ENCODE results near the gene ARHGAP4. TPM values are rescaled to one million over a fixed set of nuclear protein-coding genes. Genes with fewer than 3 reads are reported as not detected.

Gene ARHGAP4
- total and polyA plus RNA-seq, 3 donors from 2014 or later, result 25.6 to 41.3 (median 34.6) TPM

- Histone ChIP-seq H3K36me3 (ENCODE audit: low read depth, missing control alignments) (no peaks in the 10 kb centered on the region), H3K4me1 (peaks cover 13% of the 10 kb centered on the region), H3K27me3 (no peaks in the 10 kb centered on the region), H3K27ac (no peak overlapping the region), H3K4me3 (no peak overlapping the region), H3K9me3 (no peaks in the 10 kb centered on the region)
- no peak for TF ChIP-seq POLR2A (IDR thresholded peaks at IDR 0.05)
- peak in 1 of 3 experiments; percentile 40 for TF ChIP-seq CTCF (IDR thresholded peaks at IDR 0.05)
- intact Hi-C loops (cut with DNase I; ENCODE audit: low total_unique reads), result no loop called here
- WGBS, 2 donors, result 28 to 38% methylated on average over 10 to 12 of the region's 14 CpGs
- peak; percentile 67 for DNase-seq
Observed at GRCh38 chrX:153924149-153924861, 1.8 kb downstream of the ARHGAP4 start.

GRCh38 chrX:153922932-153923857 lies 2.9 kb downstream of the ARHGAP4 start:
- Histone ChIP-seq H3K4me3 (no peak overlapping the region), H3K4me1 (peaks cover 13% of the 10 kb centered on the region), H3K27me3 (no peaks in the 10 kb centered on the region), H3K9me3 (no peaks in the 10 kb centered on the region), H3K27ac (no peak overlapping the region), H3K36me3 (ENCODE audit: low read depth, missing control alignments) (no peaks in the 10 kb centered on the region)
- no peak for TF ChIP-seq POLR2A (IDR thresholded peaks at IDR 0.05)
- peak in 1 of 3 experiments; percentile 30 for TF ChIP-seq CTCF (IDR thresholded peaks at IDR 0.05)
- peak; percentile 89 for DNase-seq
- intact Hi-C loops (cut with DNase I; ENCODE audit: low total_unique reads), result no loop called here
- 66 to 77% methylated on average over 15 to 22 of the region's 25 CpGs for WGBS, 2 donors

- no peak for TF ChIP-seq POLR2A (IDR thresholded peaks at IDR 0.05)
- TF ChIP-seq CTCF (IDR thresholded peaks at IDR 0.05), result no peak
- Histone ChIP-seq H3K9me3 (no peaks in the 10 kb centered on the region), H3K4me3 (no peak overlapping the region), H3K27me3 (no peaks in the 10 kb centered on the region), H3K27ac (no peak overlapping the region), H3K36me3 (ENCODE audit: low read depth, missing control alignments) (no peaks in the 10 kb centered on the region), H3K4me1 (peaks cover 6% of the 10 kb centered on the region)
- DNase-seq, result no peak
- WGBS, 2 donors, result 40 to 49% methylated on average over 1 to 23 of the region's 40 CpGs
- intact Hi-C loops (cut with DNase I; ENCODE audit: low total_unique reads), result no loop called here
Observed at GRCh38 chrX:153921511-153922446, 4.3 kb downstream of the ARHGAP4 start.

- 56% methylated on average over 12 of the region's 16 CpGs; no CpG with 5 or more reads in 1 of the 2 donors for WGBS, 2 donors
- peaks cover 5% of the 10 kb centered on the region for H3K4me1 ChIP-seq
- no peak overlapping the region for H3K27ac ChIP-seq
- no peak overlapping the region for H3K4me3 ChIP-seq
- H3K36me3 ChIP-seq (ENCODE audit: low read depth, missing control alignments), result no peaks in the 10 kb centered on the region
- H3K27me3 ChIP-seq, result no peaks in the 10 kb centered on the region
- no peaks in the 10 kb centered on the region for H3K9me3 ChIP-seq
- no peak for DNase-seq
- intact Hi-C loops (cut with DNase I; ENCODE audit: low total_unique reads), result no loop called here
- TF ChIP-seq POLR2A (IDR thresholded peaks at IDR 0.05), result no peak
Observed at GRCh38 chrX:153921070-153921469, 5.0 kb downstream of the ARHGAP4 start.

Measured in testis (tissue), 3 donors.